Measurements from ENCODE around the gene AARS2. TPM values are rescaled to one million over a fixed set of nuclear protein-coding genes. Genes with fewer than 3 reads are reported as not detected.

The AARS2 gene
- total and polyA plus RNA-seq, 9 of the 15 experiments (the other 6 are each of a cell fraction or from before 2014, with no cell fraction given): 0.97 to 34.0 (median 18.3) TPM

GRCh38 chr6:44291841-44292240 is 21.3 kb downstream of the AARS2 start:
- Histone ChIP-seq H3K79me2 (ENCODE audit: control insufficient read depth, insufficient read depth, low read length) (no peaks in the 10 kb centered on the region), H3K9me1 (ENCODE audit: control insufficient read depth, insufficient read depth, low read length) (no peaks in the 10 kb centered on the region), H3K4me1 (replicated peaks in 1 of 2; ENCODE audit: control insufficient read depth in 2 of 2, insufficient read depth in 2 of 2, low read length in 2 of 2) (peaks cover 0 to under 1% of the 10 kb centered on the region in 2 experiments; a peak in 2 of 5 replicates), H3K4me2 (ENCODE audit: insufficient read depth, low read length) (no peak overlapping the region), H3K4me3 (no peak overlapping the region), H3K36me3 (ENCODE audit: control insufficient read depth, insufficient read depth, low read length) (no peaks in the 10 kb centered on the region), H3K9me3 (replicated peaks; ENCODE audit: control insufficient read depth, insufficient read depth, low read depth, low read length) (no peaks in the 10 kb centered on the region), H4K20me1 (replicated peaks; ENCODE audit: control insufficient read depth, insufficient read depth, low read length) (peaks cover 12% of the 10 kb centered on the region; the same call in 1 of the 2 replicates), H3K9ac (ENCODE audit: insufficient read depth in 1 of 2, low read depth in 2 of 2, low read length in 2 of 2) (no peak overlapping the region), H2AFZ (ENCODE audit: low read depth, low read length) (no peak overlapping the region), H3K27me3 (ENCODE audit: control insufficient read depth in 2 of 2, insufficient read depth in 2 of 2, low read length in 2 of 2) (peaks cover 58 to 75% of the 10 kb centered on the region in 2 experiments), H3K27ac (ENCODE audit: extremely low read depth, low read depth, low read length) (no peak overlapping the region)
- FAIRE-seq (no peak), ATAC-seq (peak; percentile 18; the same call in 2 of the 3 replicates), DNase-seq (ENCODE audit: extremely low read depth in 1 of 4, low spot score in 3 of 4) (no peak)
- in situ Hi-C loops (cut with MboI): no loop called here
- ChIA-PET CTCF (ENCODE audit: low intra/inter-chr PET ratio) (no interaction called here), POLR2A (interaction anchor here (0.8 to 8.7 kb wide), 8 partner anchors 9 to 136 kb away, joined by 3 to 116 read pairs (median 4); partner anchors contain the start of gene AARS2)
- no TSS peak for BruUV-seq (replicated peaks)
- intact Hi-C loops (cut with micrococcal nuclease): no loop called here
- WGBS (ENCODE audit: insufficient coverage, low coverage, missing lambda C conversion rate): 0% methylated on average over 3 of the region's 4 CpGs
- TF ChIP-seq PATZ1 (CRISPR knock-in tag; IDR thresholded peaks at IDR 0.05; ENCODE audit: borderline replicate concordance) (no peak), RFX5 (IDR thresholded peaks at IDR 0.05; ENCODE audit: low read depth, low read length) (no peak), SMAD3 (CRISPR knock-in tag; conservative IDR thresholded peaks at IDR 0.05) (no peak), KHSRP (IDR thresholded peaks at IDR 0.05) (no peak), ZNF140 (CRISPR knock-in tag; IDR thresholded peaks at IDR 0.05) (no peak), ZNF347 (CRISPR knock-in tag; IDR thresholded peaks at IDR 0.05; ENCODE audit: low read depth) (no peak), DDX20 (tag; IDR thresholded peaks at IDR 0.05; ENCODE audit: low read depth) (no peak), ZNF3 (CRISPR knock-in tag; IDR thresholded peaks at IDR 0.05) (no peak), NR2F6 (CRISPR knock-in tag; IDR thresholded peaks at IDR 0.05) (no peak), GATAD2B (IDR thresholded peaks at IDR 0.05; ENCODE audit: borderline replicate concordance) (no peak), HOMEZ (CRISPR knock-in tag; IDR thresholded peaks at IDR 0.05) (no peak), PTRF (tag; IDR thresholded peaks at IDR 0.05) (no peak), SFPQ (IDR thresholded peaks at IDR 0.05; ENCODE audit: low read depth, low read length) (no peak), C11orf30 (IDR thresholded peaks at IDR 0.05; ENCODE audit: low read depth) (no peak), NFIX (CRISPR knock-in tag; IDR thresholded peaks at IDR 0.05; ENCODE audit: low read depth) (no peak)
